GM23338 (cell line): ENCODE results near the gene AGAP5. TPM values are rescaled to one million over a fixed set of nuclear protein-coding genes. Genes with fewer than 3 reads are reported as not detected.
A peak's percentile ranks its signal among the peaks of the same experiment; 100 is the strongest.

Experiments used
- ATAC-seq: fragments of 200-7000 bp; cut with Tn5 transposase; 3 replicates; pipeline ENCODE4 v1.9.1; 2020
- DNase-seq: peaks from one replicate; pipeline ENCODE4 v3.0.0-alpha.2; 2015; ENCODE audit warnings: low spot score
- H2AFZ ChIP-seq: fragments of 200-600 bp; sonication (generic); 2 replicates; pipeline ENCODE4 v1.8.0; 2016; ENCODE audit warnings: antibody characterized with exemption, mild to moderate bottlenecking, moderate library complexity
- H3F3A ChIP-seq: fragments of 200-600 bp; sonication (generic); replicated peaks from 2 replicates; pipeline ENCODE4 v1.8.0; 2017; ENCODE audit warnings: antibody characterized with exemption, mixed run types, low read depth
- H3K27ac ChIP-seq: fragments of 200-600 bp; sonication (generic); 2 replicates; pipeline ENCODE4 v1.6.1; 2016; ENCODE audit warnings: low read depth
- H3K27me3 ChIP-seq: fragments of 200-600 bp; sonication (generic); 2 replicates; pipeline ENCODE4 v1.8.0; 2016; ENCODE audit warnings: mild to moderate bottlenecking, mixed run types, moderate library complexity; ENCODE audit not compliant: insufficient read depth
- H3K36me3 ChIP-seq: fragments of 200-600 bp; sonication (generic); 2 replicates; pipeline ENCODE4 v1.8.0; 2016; ENCODE audit warnings: mild to moderate bottlenecking; ENCODE audit not compliant: insufficient read depth
- H3K4me1 ChIP-seq: fragments of 200-600 bp; sonication (generic); 2 replicates; pipeline ENCODE4 v1.8.0; 2016; ENCODE audit warnings: mild to moderate bottlenecking, moderate library complexity; ENCODE audit not compliant: insufficient read depth
- H3K4me2 ChIP-seq: fragments of 200-600 bp; sonication (generic); 2 replicates; pipeline ENCODE4 v1.7.1; 2017; ENCODE audit warnings: mixed run types
- H3K4me3 ChIP-seq: fragments of 200-600 bp; sonication (generic); 2 replicates; pipeline ENCODE4 v1.6.1; 2016; ENCODE audit warnings: mixed run types
- H3K79me2 ChIP-seq: fragments of 200-600 bp; sonication (generic); replicated peaks from 2 replicates; pipeline ENCODE4 v1.8.0; 2017; ENCODE audit warnings: mild to moderate bottlenecking; ENCODE audit not compliant: insufficient read depth
- H3K9me2 ChIP-seq: fragments of 200-600 bp; sonication (generic); 2 replicates; pipeline ENCODE4 v1.8.0; 2017; ENCODE audit not compliant: insufficient read depth
- H4K20me1 ChIP-seq: fragments of 200-600 bp; sonication (generic); replicated peaks from 2 replicates; pipeline ENCODE4 v1.8.0; 2017; ENCODE audit warnings: mild to moderate bottlenecking; ENCODE audit not compliant: insufficient read depth
- H3K27ac Mint-ChIP-seq: 2 replicates; pipeline ENCODE4 v1.8.0; 2020; ENCODE audit warnings: inconsistent platforms, mild to moderate bottlenecking, moderate library complexity, mixed read lengths
- H3K27me3 Mint-ChIP-seq: 3 replicates; pipeline ENCODE4 v1.8.0; 2022; ENCODE audit warnings: low read depth, mild to moderate bottlenecking, moderate library complexity, mixed read lengths, inconsistent platforms; ENCODE audit not compliant: insufficient read depth, poor library complexity
- H3K36me3 Mint-ChIP-seq: 3 replicates; pipeline ENCODE4 v1.8.0; 2021; ENCODE audit warnings: low read depth, mild to moderate bottlenecking, inconsistent platforms, moderate library complexity, mixed read lengths
- H3K4me1 Mint-ChIP-seq: 3 replicates; pipeline ENCODE4 v1.8.0; 2020; ENCODE audit warnings: mild to moderate bottlenecking, inconsistent platforms, mixed read lengths
- H3K4me3 Mint-ChIP-seq: 3 replicates; pipeline ENCODE4 v1.8.0; 2021; ENCODE audit warnings: moderate library complexity, mild to moderate bottlenecking, inconsistent platforms, mixed read lengths
- H3K9me3 Mint-ChIP-seq: 3 replicates; pipeline ENCODE4 v1.8.0; 2020; ENCODE audit warnings: moderate library complexity, mild to moderate bottlenecking, inconsistent platforms, mixed read lengths
- CREB1 ChIP-seq: fragments of 250-450 bp; sonication (Bioruptor Pico); IDR thresholded peaks from 2 replicates; pipeline ENCODE4 v1.5.0; 2020; ENCODE audit warnings: low read depth, mild to moderate bottlenecking, moderate library complexity
- CTCF ChIP-seq, 2 experiments: fragments of 200-600 bp in 1 of 2; sonication (generic) in 1 of 2; conservative IDR thresholded peaks; 2 replicates each; pipeline versions ENCODE4 v1.5.1 to v1.6.1; 2016 to 2017; ENCODE audit warnings: antibody characterized with exemption in 2 of 2, low read depth in 2 of 2, mild to moderate bottlenecking in 2 of 2, moderate library complexity in 1 of 2
- EZH2 ChIP-seq: fragments of 200-600 bp; sonication (generic); IDR thresholded peaks from one replicate; pipeline ENCODE4 v1.8.0; 2017; ENCODE audit warnings: antibody characterized with exemption, mild to moderate bottlenecking, low read depth; ENCODE audit not compliant: unreplicated experiment
- EZH2phosphoT487 ChIP-seq: fragments of 200-600 bp; sonication (generic); IDR thresholded peaks from one replicate; pipeline ENCODE4 v1.8.1; 2018; ENCODE audit warnings: antibody characterized with exemption; ENCODE audit not compliant: unreplicated experiment
- JUNB ChIP-seq: IDR thresholded peaks from one replicate; pipeline ENCODE4 v1.6.1; 2016; ENCODE audit warnings: antibody characterized with exemption; ENCODE audit not compliant: unreplicated experiment
- NANOG ChIP-seq: IDR thresholded peaks from 2 replicates; pipeline ENCODE4 v1.6.1; 2016; ENCODE audit warnings: antibody characterized with exemption, borderline replicate concordance
- POLR2AphosphoS5 ChIP-seq: IDR thresholded peaks from 2 replicates; pipeline ENCODE4 v1.6.1; 2016; ENCODE audit warnings: antibody characterized with exemption, low read depth
- REST ChIP-seq: IDR thresholded peaks from one replicate; pipeline ENCODE4 v1.6.1; 2018; ENCODE audit warnings: antibody characterized with exemption; ENCODE audit not compliant: unreplicated experiment
- STAT1 ChIP-seq: IDR thresholded peaks from one replicate; pipeline ENCODE4 v1.6.1; 2016; ENCODE audit warnings: antibody characterized with exemption; ENCODE audit not compliant: unreplicated experiment
- ZNF114 ChIP-seq: fragments of 250-450 bp; sonication (Bioruptor Pico); IDR thresholded peaks from 2 replicates; pipeline ENCODE4 v1.5.0; 2020; ENCODE audit warnings: mild to moderate bottlenecking, moderate library complexity
- ZNF331 ChIP-seq: fragments of 250-450 bp; sonication (Bioruptor Pico); IDR thresholded peaks from 2 replicates; pipeline ENCODE4 v1.5.0; 2020; ENCODE audit warnings: low read depth, mild to moderate bottlenecking, moderate library complexity
- ZNF462 ChIP-seq: fragments of 250-450 bp; sonication (Bioruptor Pico); IDR thresholded peaks from 2 replicates; pipeline ENCODE4 v1.5.0; 2020; ENCODE audit warnings: mild to moderate bottlenecking, moderate library complexity
- polyA plus RNA-seq: library from polyadenylated mRNA; unstranded; fragments of >200 nt; fragmentation: Nextera tagmentation; extraction: Ambion mirVana; gene quantifications from 2 replicates; pipeline ENCODE4 v1.2.1, GENCODE V29; 2016
- total RNA-seq: library from RNA; depleted of rRNA; stranded (reverse); fragments of >200 nt; shearing (Covaris generic); gene quantifications from 2 replicates; pipeline ENCODE4 v1.2.3, GENCODE V29; 2014
- TF ChIP-seq, protein P1 (sequence below): IDR thresholded peaks from 2 replicates; pipeline ENCODE4 v1.6.1; 2016; ENCODE audit warnings: antibody characterized with exemption

The AGAP5 gene
- total and polyA plus RNA-seq, 2 experiments from 2014 or later, result 5.0 to 5.3 TPM

DNA sequence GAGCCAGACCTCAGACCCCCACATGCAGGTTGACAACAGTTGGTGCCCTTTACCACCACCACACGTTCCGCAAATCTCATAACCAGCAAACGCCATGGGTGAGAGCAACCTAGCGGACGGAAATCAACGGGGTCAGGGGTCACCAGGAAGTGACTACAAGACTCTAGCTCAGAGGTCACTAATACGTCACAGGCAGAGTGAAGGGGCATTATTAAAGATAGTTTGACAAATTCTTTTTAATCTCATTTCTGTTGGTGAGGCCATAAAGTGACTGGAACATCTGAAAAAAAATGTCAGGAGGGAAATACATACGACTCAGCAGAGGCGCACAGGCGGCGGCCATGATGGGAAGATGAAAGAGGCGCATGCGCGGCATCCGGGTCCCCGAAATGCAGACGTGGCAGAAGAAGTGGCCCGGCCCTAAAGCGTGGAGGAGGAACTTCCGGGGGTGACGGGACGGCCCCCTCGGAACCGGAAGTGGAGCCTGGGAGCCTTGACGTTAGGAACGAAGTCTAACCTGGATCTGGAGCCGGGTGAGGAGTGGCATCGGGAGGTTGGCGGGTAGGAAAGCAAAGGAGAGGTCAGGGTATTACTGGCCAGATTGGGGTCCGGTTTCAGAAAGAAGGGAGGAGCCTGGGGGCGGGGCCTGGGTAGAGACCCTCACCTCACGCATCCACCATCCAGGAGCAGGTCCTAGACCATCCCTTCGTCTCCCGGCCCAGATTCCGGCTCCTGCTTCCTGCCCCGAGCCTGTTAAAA, 46.2 kb upstream of the AGAP5 start, which contains the start of gene SEC24C:
SEC24C (plus strand) TSS at position 468 of the 759 bp plus-strand sequence. CDS start 2,461 bp downstream, outside the sequence.
- TF ChIP-seq ZNF114, result no peak
- TF ChIP-seq ZNF462 (CRISPR knock-in tag), result no peak
- no peak for TF ChIP-seq JUNB
- TF ChIP-seq ZNF331 (CRISPR knock-in tag), result no peak
- TF ChIP-seq, protein P1, sequence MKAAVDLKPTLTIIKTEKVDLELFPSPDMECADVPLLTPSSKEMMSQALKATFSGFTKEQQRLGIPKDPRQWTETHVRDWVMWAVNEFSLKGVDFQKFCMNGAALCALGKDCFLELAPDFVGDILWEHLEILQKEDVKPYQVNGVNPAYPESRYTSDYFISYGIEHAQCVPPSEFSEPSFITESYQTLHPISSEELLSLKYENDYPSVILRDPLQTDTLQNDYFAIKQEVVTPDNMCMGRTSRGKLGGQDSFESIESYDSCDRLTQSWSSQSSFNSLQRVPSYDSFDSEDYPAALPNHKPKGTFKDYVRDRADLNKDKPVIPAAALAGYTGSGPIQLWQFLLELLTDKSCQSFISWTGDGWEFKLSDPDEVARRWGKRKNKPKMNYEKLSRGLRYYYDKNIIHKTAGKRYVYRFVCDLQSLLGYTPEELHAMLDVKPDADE, result peak; percentile 76
- no peak for TF ChIP-seq EZH2phosphoT487
- no peak for TF ChIP-seq NANOG
- TF ChIP-seq CREB1 (CRISPR knock-in tag), result peak; percentile 94
- peak; percentile 76 for TF ChIP-seq POLR2AphosphoS5
- 0 out of 4 replicates have a peak, but pooled peaks of 1 of the 2 experiments have one; percentile 0 for TF ChIP-seq CTCF (conservative IDR thresholded peaks at IDR 0.05; ENCODE audit: low read depth in 2 of 2)
- TF ChIP-seq STAT1, result no peak
- TF ChIP-seq EZH2, result no peak
- TF ChIP-seq REST, result no peak
- no peaks in the 10 kb centered on the region for H3K9me3 Mint-ChIP-seq
- peak within 1 kb of the TSS; percentile 99 for H3K27ac Mint-ChIP-seq
- peak within 1 kb of the TSS; percentile 91 for H3K27ac ChIP-seq
- H3K4me2 ChIP-seq, result peak within 1 kb of the TSS; percentile 79
- ATAC-seq, result peak; percentile 87
- peaks cover 24% of the 10 kb centered on the region for H3K4me1 Mint-ChIP-seq
- H3K79me2 ChIP-seq, result peaks cover 30% of the 10 kb centered on the region
- peak within 1 kb of the TSS; percentile 58 for H3K4me3 ChIP-seq
- H3K4me3 Mint-ChIP-seq, result peak within 1 kb of the TSS; percentile 94
- no peaks in the 10 kb centered on the region; the same call in 1 of the 2 replicates for H4K20me1 ChIP-seq
- peaks cover 19% of the 10 kb centered on the region for H3K4me1 ChIP-seq
- H3K36me3 ChIP-seq, result peaks cover 4% of the 10 kb centered on the region; the same call in 1 of the 2 replicates
- DNase-seq, result peak; percentile 98
- no peaks in the 10 kb centered on the region for H3K9me2 ChIP-seq
- H3F3A ChIP-seq, result peaks cover 13% of the 10 kb centered on the region
- H3K36me3 Mint-ChIP-seq, result peaks cover 3% of the 10 kb centered on the region
- H3K27me3 Mint-ChIP-seq, result peaks cover 2% of the 10 kb centered on the region
- H3K27me3 ChIP-seq, result no peaks in the 10 kb centered on the region
- peak within 1 kb of the TSS; percentile 61; the same call in 1 of the 2 replicates for H2AFZ ChIP-seq
